Mesenchymal stem cell (in vitro differentiated cells and primary cell): Measurements from ENCODE around the gene TMEM52.
"Not testable (repeated sequence)": the region's sequence is repeated elsewhere in the genome, so short reads cannot be mapped to it uniquely, and the experiment has no call there.

ENCODE experiments used
- DNase-seq: peaks from one replicate; pipeline ENCODE4 v3.0.0-alpha.2; 2013
- H2AFZ ChIP-seq: one replicate; pipeline ENCODE4 v1.6.1; 2013; ENCODE audit warnings: low read depth, mild to moderate bottlenecking, control low read depth, inconsistent platforms, low read length, moderate library complexity
- H2AK5ac ChIP-seq: 2 replicates; pipeline ENCODE4 v1.6.1; 2013; ENCODE audit warnings: low read length, moderate library complexity, mild to moderate bottlenecking, inconsistent platforms; ENCODE audit not compliant: severe bottlenecking
- H2BK120ac ChIP-seq: one replicate; pipeline ENCODE4 v1.6.1; 2013; ENCODE audit warnings: low read depth, mild to moderate bottlenecking, inconsistent platforms, low read length, moderate library complexity
- H2BK12ac ChIP-seq, 2 experiments: one replicate each; pipeline ENCODE4 v1.6.1; 2013; ENCODE audit warnings: inconsistent platforms in 2 of 2, low read length in 2 of 2, mild to moderate bottlenecking in 2 of 2, moderate library complexity in 2 of 2, control low read depth in 1 of 2
- H2BK15ac ChIP-seq: one replicate; pipeline ENCODE4 v1.6.1; 2013; ENCODE audit warnings: mild to moderate bottlenecking, low read depth, inconsistent platforms; ENCODE audit not compliant: poor library complexity, severe bottlenecking
- H2BK5ac ChIP-seq: 2 replicates; pipeline ENCODE4 v1.6.1; 2013; ENCODE audit warnings: low read depth, mild to moderate bottlenecking, low read length, control low read depth, inconsistent platforms; ENCODE audit not compliant: poor library complexity, severe bottlenecking
- H3K14ac ChIP-seq, 2 experiments: one replicate each; pipeline ENCODE4 v1.6.1; 2013; ENCODE audit warnings: inconsistent platforms in 2 of 2, low read length in 2 of 2, control low read depth in 1 of 2, mild to moderate bottlenecking in 1 of 2, moderate library complexity in 1 of 2
- H3K18ac ChIP-seq, 2 experiments: one replicate each; pipeline ENCODE4 v1.6.1; 2013; ENCODE audit warnings: inconsistent platforms in 2 of 2, low read length in 2 of 2, control low read depth in 1 of 2, low read depth in 1 of 2, mild to moderate bottlenecking in 1 of 2
- H3K23ac ChIP-seq, 2 experiments: one replicate each; pipeline ENCODE4 v1.6.1; 2013; ENCODE audit warnings: inconsistent platforms in 2 of 2, low read length in 2 of 2, mild to moderate bottlenecking in 2 of 2, moderate library complexity in 2 of 2, control low read depth in 1 of 2
- H3K27ac ChIP-seq: 2 replicates; pipeline ENCODE4 v1.5.1; 2013; ENCODE audit warnings: mild to moderate bottlenecking, moderate library complexity, low read length, control low read depth, inconsistent platforms; ENCODE audit not compliant: poor library complexity, severe bottlenecking
- H3K27me3 ChIP-seq, 2 experiments: 2 replicates each; pipeline versions ENCODE4 v1.6.1 to v1.7.0; 2013; ENCODE audit warnings: low read length in 2 of 2, mild to moderate bottlenecking in 2 of 2, moderate library complexity in 2 of 2, control low read depth in 1 of 2, inconsistent platforms in 1 of 2; ENCODE audit not compliant: control insufficient read depth in 1 of 2, insufficient read depth in 1 of 2
- H3K36me3 ChIP-seq, 2 experiments: 2 replicates each; pipeline versions ENCODE4 v1.6.1 to v1.7.0; 2013; ENCODE audit warnings: low read length in 2 of 2, control low read depth in 1 of 2, inconsistent platforms in 1 of 2, low read depth in 1 of 2, mild to moderate bottlenecking in 1 of 2; ENCODE audit not compliant: insufficient read depth in 2 of 2, control insufficient read depth in 1 of 2
- H3K4ac ChIP-seq, 2 experiments: one replicate each; pipeline ENCODE4 v1.6.1; 2013; ENCODE audit warnings: inconsistent platforms in 2 of 2, low read length in 2 of 2, mild to moderate bottlenecking in 2 of 2, moderate library complexity in 2 of 2, control low read depth in 1 of 2, low read depth in 1 of 2
- H3K4me1 ChIP-seq: 2 replicates; pipeline ENCODE4 v1.6.1; 2013; ENCODE audit warnings: low read depth, low read length, control low read depth; ENCODE audit not compliant: control insufficient read depth, insufficient read depth
- H3K4me2 ChIP-seq: 2 replicates; pipeline ENCODE4 v1.6.1; 2013; ENCODE audit warnings: low read length, mild to moderate bottlenecking, inconsistent platforms; ENCODE audit not compliant: poor library complexity, severe bottlenecking
- H3K4me3 ChIP-seq, 2 experiments: 2 replicates each; pipeline versions ENCODE4 v1.5.1 to v1.7.0; 2013; ENCODE audit warnings: low read length in 2 of 2, mild to moderate bottlenecking in 2 of 2, control low read depth in 1 of 2, low read depth in 1 of 2; ENCODE audit not compliant: insufficient read depth in 1 of 2
- H3K79me1 ChIP-seq: replicated peaks from 2 replicates; pipeline ENCODE4 v1.6.1; 2013; ENCODE audit warnings: mild to moderate bottlenecking, control low read depth, low read length, inconsistent platforms; ENCODE audit not compliant: poor library complexity, severe bottlenecking
- H3K9ac ChIP-seq: 2 replicates; pipeline ENCODE4 v1.7.0; 2013; ENCODE audit warnings: mild to moderate bottlenecking, low read length, moderate library complexity
- H3K9me3 ChIP-seq: 2 replicates; pipeline ENCODE4 v1.7.0; 2013; ENCODE audit warnings: mild to moderate bottlenecking, low read length; ENCODE audit not compliant: control insufficient read depth
- H4K8ac ChIP-seq: one replicate; pipeline ENCODE4 v1.6.1; 2013; ENCODE audit warnings: inconsistent platforms, mild to moderate bottlenecking, low read length, moderate library complexity
- H4K91ac ChIP-seq: one replicate; pipeline ENCODE4 v1.6.1; 2013; ENCODE audit warnings: mild to moderate bottlenecking, low read length, inconsistent platforms
- WGBS: methylation state at CpG from one replicate; pipeline ENCODE4 v1.1.7; 2013; ENCODE audit warnings: mixed read lengths; 5-methylcytosine and 5-hydroxymethylcytosine counted together

TMEM52 gene

GRCh38 chr1:1937061-1937460 lies 18.0 kb upstream of the TMEM52 start:
- Histone ChIP-seq H3K79me1 (no peaks in the 10 kb centered on the region), H3K4me1 (peaks cover 3% of the 10 kb centered on the region), H3K4ac (no peak overlapping the region), H2AFZ (no peak overlapping the region), H3K9ac (no peak overlapping the region), H3K23ac (no peak overlapping the region), H3K14ac (no peak overlapping the region), H3K4me2 (no peak overlapping the region), H4K91ac (no peak overlapping the region), H2BK5ac (no peak overlapping the region), H3K9me3 (no peaks in the 10 kb centered on the region), H3K4me3 (no peak overlapping the region), H4K8ac (peak overlapping the region; percentile 7), H2AK5ac (no peak overlapping the region), H2BK12ac (no peak overlapping the region), H2BK120ac (no peak overlapping the region), H3K18ac (no peak overlapping the region), H2BK15ac (no peak overlapping the region), H3K27ac (no peak overlapping the region), H3K27me3 (peaks cover 7 to 54% of the 10 kb centered on the region in 2 experiments), H3K36me3 (no peaks in the 10 kb centered on the region)
- no peak for DNase-seq
- WGBS, result 88% methylated on average over 15 of the region's 15 CpGs

GRCh38 chr1:1934848-1935247 lies 15.8 kb upstream of the TMEM52 start:
- H3K18ac ChIP-seq, H3K27ac ChIP-seq, H3K4ac ChIP-seq, H3K4me3 ChIP-seq, DNase-seq, H3K4me1 ChIP-seq, H3K9me3 ChIP-seq, H2AK5ac ChIP-seq, H3K23ac ChIP-seq, H2BK15ac ChIP-seq, H3K14ac ChIP-seq, H2AFZ ChIP-seq, H2BK120ac ChIP-seq, H3K79me1 ChIP-seq, H2BK5ac ChIP-seq, H3K4me2 ChIP-seq, H3K9ac ChIP-seq, H3K36me3 ChIP-seq, H2BK12ac ChIP-seq, H4K8ac ChIP-seq: not testable (repeated sequence)
- Histone ChIP-seq H4K91ac (peak overlapping the region; percentile 61), H3K27me3 (peaks cover 4 to 35% of the 10 kb centered on the region in 2 experiments)
- WGBS, result 94% methylated on average over 21 of the region's 21 CpGs

- Histone ChIP-seq H3K14ac (no peak overlapping the region), H3K9me3 (no peaks in the 10 kb centered on the region), H2BK12ac (no peak overlapping the region), H2BK15ac (no peak overlapping the region), H2BK5ac (no peak overlapping the region), H3K18ac (no peak overlapping the region), H2BK120ac (no peak overlapping the region), H3K27ac (no peak overlapping the region), H3K79me1 (no peaks in the 10 kb centered on the region), H2AFZ (no peak overlapping the region), H3K4me2 (no peak overlapping the region), H3K36me3 (no peaks in the 10 kb centered on the region), H3K4me1 (no peaks in the 10 kb centered on the region), H4K91ac (no peak overlapping the region), H4K8ac (no peak overlapping the region), H3K27me3 (peaks cover 0 to 17% of the 10 kb centered on the region in 2 experiments), H3K4me3 (no peak overlapping the region), H3K23ac (no peak overlapping the region), H3K4ac (no peak overlapping the region), H3K9ac (no peak overlapping the region), H2AK5ac (no peak overlapping the region)
- WGBS, result 89% methylated on average over 38 of the region's 38 CpGs
- DNase-seq, result no peak
Observed at GRCh38 chr1:1929639-1930545, 10.8 kb upstream of the TMEM52 start.

GRCh38 chr1:1929102-1929638 lies 10.1 kb upstream of the TMEM52 start:
- Histone ChIP-seq H2BK15ac (no peak overlapping the region), H3K79me1 (no peaks in the 10 kb centered on the region), H4K8ac (no peak overlapping the region), H2AK5ac (no peak overlapping the region), H3K9ac (no peak overlapping the region), H3K23ac (no peak overlapping the region), H3K27ac (no peak overlapping the region), H3K27me3 (peaks cover 0 to 20% of the 10 kb centered on the region in 2 experiments), H3K9me3 (no peaks in the 10 kb centered on the region), H3K18ac (no peak overlapping the region), H3K36me3 (no peaks in the 10 kb centered on the region), H2AFZ (no peak overlapping the region), H3K4me2 (no peak overlapping the region), H3K4ac (no peak overlapping the region), H3K14ac (no peak overlapping the region), H3K4me3 (no peak overlapping the region), H2BK120ac (no peak overlapping the region), H2BK12ac (no peak overlapping the region), H2BK5ac (no peak overlapping the region), H4K91ac (no peak overlapping the region), H3K4me1 (no peaks in the 10 kb centered on the region)
- no peak for DNase-seq
- 89% methylated on average over 6 of the region's 10 CpGs for WGBS
